Body of pancreas (tissue), 4 donors: ENCODE results near the gene RAB11FIP4.

Experiments
- POLR2A ChIP-seq, 3 donors: fragments of 450-650 bp; IDR thresholded peaks; one replicate each; pipeline ENCODE4 v1.6.1; 2016; ENCODE audit warnings: antibody characterized with exemption in 3 of 3, mild to moderate bottlenecking in 2 of 3
- TF ChIP-seq, protein P1 (sequence below), 7 experiments: fragments of 450-650 bp in 4 of 7; fragments of 200-600 bp in 3 of 7; sonication (generic) in 3 of 7; IDR thresholded peaks; one replicate each; pipeline ENCODE4 v1.5.1; 2016 to 2019; ENCODE audit warnings: antibody characterized with exemption in 7 of 7

DNA sequence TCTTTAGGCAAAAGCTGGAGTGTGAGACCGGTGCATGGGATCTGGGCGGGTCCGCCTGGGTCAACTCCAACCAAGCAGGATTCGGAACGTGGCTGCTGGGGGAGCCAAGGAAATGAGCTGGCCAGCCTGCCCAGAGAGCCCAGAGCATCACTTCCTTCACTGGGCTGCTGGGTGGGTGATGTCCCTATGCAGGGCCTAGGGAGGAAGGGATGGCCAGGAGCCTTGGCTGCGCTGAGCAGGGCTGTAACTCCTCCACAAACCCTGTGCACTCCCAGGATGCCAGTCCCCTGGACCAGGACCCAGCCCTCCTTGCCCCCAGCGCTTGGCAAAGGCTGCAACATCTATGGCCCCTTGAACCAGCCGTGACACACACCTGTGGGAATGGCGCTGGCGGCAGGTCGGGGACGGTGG lies 138.4 kb downstream of the RAB11FIP4 start:
- TF ChIP-seq, protein P1, sequence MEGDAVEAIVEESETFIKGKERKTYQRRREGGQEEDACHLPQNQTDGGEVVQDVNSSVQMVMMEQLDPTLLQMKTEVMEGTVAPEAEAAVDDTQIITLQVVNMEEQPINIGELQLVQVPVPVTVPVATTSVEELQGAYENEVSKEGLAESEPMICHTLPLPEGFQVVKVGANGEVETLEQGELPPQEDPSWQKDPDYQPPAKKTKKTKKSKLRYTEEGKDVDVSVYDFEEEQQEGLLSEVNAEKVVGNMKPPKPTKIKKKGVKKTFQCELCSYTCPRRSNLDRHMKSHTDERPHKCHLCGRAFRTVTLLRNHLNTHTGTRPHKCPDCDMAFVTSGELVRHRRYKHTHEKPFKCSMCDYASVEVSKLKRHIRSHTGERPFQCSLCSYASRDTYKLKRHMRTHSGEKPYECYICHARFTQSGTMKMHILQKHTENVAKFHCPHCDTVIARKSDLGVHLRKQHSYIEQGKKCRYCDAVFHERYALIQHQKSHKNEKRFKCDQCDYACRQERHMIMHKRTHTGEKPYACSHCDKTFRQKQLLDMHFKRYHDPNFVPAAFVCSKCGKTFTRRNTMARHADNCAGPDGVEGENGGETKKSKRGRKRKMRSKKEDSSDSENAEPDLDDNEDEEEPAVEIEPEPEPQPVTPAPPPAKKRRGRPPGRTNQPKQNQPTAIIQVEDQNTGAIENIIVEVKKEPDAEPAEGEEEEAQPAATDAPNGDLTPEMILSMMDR (IDR thresholded peaks at IDR 0.05): no peak
- no peak for TF ChIP-seq POLR2A (IDR thresholded peaks at IDR 0.05)
